ENCODE results near the gene ATP7B.

ATP7B gene

DNA sequence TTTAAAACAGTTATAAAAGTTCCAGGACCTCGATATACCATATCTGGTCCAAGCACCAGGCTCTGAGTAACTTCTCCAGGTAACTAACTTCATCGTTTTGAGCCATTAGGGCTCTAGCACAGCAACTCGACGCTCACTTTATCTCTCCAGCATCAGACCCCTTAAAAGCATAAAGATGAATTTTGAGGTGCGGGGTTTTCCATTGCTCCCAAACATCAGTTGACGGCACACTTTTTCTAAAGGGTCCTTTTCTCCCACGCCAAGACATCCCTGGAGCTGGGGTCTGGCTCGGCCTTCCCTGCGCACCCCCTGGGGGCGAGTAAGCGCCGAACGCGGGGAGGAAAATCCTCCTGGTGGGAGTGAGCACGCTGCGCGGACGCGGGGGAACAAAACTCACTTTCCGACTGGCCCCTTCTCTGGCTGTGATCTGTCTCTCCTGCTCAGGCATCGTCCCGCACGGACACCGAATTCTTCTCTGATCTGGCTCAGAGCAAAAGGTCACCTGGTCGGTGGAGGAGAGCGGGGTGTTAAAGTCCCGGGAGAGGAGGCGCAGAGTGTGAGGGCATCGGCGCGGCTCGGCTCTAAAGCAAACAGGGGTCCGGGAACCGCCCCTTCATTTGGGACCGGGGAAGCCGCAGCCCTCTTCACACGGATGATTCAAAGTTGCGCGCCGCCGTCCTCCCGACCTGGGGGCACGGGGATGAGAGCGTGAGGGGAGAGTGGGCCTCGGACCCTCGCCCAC, at the start of gene ATP7B:
TSS of gene ATP7B (minus strand) at position 561 of the 742 bp plus-strand sequence. CDS start at position 448, 113 bp downstream.
- H3K27ac ChIP-seq = peak within 1 kb of the TSS; percentile 57
- POLR2A ChIA-PET (ENCODE audit: low non-redundant PET) = no interaction called here
- TF ChIP-seq, protein P1, sequence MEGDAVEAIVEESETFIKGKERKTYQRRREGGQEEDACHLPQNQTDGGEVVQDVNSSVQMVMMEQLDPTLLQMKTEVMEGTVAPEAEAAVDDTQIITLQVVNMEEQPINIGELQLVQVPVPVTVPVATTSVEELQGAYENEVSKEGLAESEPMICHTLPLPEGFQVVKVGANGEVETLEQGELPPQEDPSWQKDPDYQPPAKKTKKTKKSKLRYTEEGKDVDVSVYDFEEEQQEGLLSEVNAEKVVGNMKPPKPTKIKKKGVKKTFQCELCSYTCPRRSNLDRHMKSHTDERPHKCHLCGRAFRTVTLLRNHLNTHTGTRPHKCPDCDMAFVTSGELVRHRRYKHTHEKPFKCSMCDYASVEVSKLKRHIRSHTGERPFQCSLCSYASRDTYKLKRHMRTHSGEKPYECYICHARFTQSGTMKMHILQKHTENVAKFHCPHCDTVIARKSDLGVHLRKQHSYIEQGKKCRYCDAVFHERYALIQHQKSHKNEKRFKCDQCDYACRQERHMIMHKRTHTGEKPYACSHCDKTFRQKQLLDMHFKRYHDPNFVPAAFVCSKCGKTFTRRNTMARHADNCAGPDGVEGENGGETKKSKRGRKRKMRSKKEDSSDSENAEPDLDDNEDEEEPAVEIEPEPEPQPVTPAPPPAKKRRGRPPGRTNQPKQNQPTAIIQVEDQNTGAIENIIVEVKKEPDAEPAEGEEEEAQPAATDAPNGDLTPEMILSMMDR (conservative IDR thresholded peaks at IDR 0.05; ENCODE audit: low read depth) = no peak
- CTCF ChIA-PET = interaction anchor here (0.6 kb wide), 1 partner anchor 20 kb away, joined by 3 read pairs; no protein-coding TSS in a partner anchor
- DNase-seq (ENCODE audit: low spot score) = peak; percentile 17

DNA sequence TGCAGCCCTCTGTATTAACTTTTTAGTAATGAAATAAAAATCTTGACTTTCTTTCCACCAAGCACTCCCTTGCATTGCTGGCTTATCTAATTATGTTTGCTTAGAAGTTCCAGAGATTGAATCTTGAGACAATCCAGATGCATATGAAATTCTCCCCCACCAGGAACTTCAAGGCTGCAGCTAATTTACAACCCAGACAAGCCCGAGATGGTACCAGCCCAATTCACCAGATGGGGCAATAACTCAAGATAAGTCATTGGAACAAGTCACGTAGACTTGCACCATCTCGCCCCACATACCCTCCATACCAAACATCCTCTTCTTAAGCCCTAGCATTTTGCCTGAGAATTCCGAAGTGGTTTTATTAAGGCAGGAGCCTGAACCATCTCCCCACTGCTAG, 42.2 kb upstream of the ATP7B start:
- TF ChIP-seq, protein P1 (conservative IDR thresholded peaks at IDR 0.05; ENCODE audit: low read depth) = no peak
- peak; percentile 25 for DNase-seq (ENCODE audit: low spot score)
- no peak overlapping the region for H3K27ac ChIP-seq
- ChIA-PET POLR2A (ENCODE audit: low non-redundant PET) (no interaction called here), CTCF (interaction anchor here (0.6 kb wide), 1 partner anchor 112 kb away, joined by 3 read pairs; no protein-coding TSS in a partner anchor)

DNA sequence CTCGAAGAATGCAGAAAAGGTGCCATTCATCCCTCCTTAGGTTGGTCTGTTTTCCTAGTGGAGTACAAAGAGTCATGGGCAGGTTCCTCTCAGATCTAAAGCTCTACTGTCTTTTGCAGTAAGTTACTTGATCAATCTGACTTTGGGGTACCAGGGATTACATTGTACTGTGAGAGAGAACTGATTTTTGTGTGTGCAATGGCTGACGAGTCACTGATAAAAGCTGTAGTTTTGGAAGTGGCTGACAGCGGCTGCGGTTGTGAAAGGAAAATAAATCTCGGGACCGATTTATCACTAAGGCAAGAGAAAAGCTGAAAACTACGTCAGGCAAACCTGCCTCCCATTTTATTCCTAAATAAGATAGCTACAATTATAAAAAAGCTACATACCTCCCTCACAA, 40.1 kb upstream of the ATP7B start:
- ChIA-PET CTCF (interaction anchor here (0.7 to 0.8 kb wide), 3 partner anchors 16 to 92 kb away, joined by 3 to 4 read pairs (median 4); no protein-coding TSS in a partner anchor), POLR2A (ENCODE audit: low non-redundant PET) (no interaction called here)
- TF ChIP-seq, protein P1 (conservative IDR thresholded peaks at IDR 0.05; ENCODE audit: low read depth) = no peak
- no peak for DNase-seq (ENCODE audit: low spot score)
- no peak overlapping the region for H3K27ac ChIP-seq

DNA sequence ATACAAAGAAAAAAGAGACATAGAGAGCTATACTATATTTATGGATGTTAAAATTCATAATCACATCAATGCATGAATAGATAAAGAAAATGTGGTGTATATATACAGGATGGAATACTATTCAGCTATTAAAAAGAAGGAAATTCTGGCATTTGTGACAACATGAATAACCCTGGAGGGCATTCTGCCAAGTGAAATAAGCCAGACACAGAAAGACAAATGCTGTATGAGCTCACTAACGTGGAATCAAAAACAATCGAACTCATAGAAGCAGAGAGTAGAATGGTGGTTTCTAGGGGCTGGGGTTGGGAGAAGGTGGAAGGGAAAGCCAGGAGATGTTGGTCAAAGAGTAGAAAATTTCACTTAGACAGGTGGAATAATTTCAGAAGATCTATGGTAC, 37.3 kb upstream of the ATP7B start:
- ChIA-PET CTCF (interaction anchor here (0.6 kb wide), 3 partner anchors 47 to 75 kb away, joined by 3 to 6 read pairs (median 3); no protein-coding TSS in a partner anchor), POLR2A (ENCODE audit: low non-redundant PET) (no interaction called here)
- no peak for DNase-seq (ENCODE audit: low spot score)
- TF ChIP-seq, protein P1 (conservative IDR thresholded peaks at IDR 0.05; ENCODE audit: low read depth) = no peak
- H3K27ac ChIP-seq = no peak overlapping the region

DNA sequence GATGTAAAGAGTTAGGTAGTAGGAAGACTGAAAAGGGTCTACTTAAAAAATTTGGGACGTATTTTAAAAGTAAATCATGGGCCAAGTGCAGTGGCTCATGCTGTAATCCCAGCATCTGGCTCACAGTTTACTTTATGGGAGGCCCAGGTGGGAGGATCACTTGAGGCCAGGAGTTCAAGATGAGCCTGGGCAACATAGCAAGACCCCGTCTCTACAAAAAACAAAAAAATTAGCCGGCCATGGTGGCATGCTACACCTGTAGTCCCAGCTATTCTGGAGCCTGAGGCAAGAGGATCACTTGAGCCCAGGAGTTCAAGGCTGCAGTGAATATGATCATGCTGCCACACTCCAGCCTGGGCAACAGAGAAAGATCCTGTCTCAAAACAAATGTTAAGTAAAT, 36.2 kb upstream of the ATP7B start:
- TF ChIP-seq, protein P1 (conservative IDR thresholded peaks at IDR 0.05; ENCODE audit: low read depth) = no peak
- no peak for DNase-seq (ENCODE audit: low spot score)
- CTCF ChIA-PET = no interaction called here
- POLR2A ChIA-PET (ENCODE audit: low non-redundant PET) = no interaction called here
- no peak overlapping the region for H3K27ac ChIP-seq

DNA sequence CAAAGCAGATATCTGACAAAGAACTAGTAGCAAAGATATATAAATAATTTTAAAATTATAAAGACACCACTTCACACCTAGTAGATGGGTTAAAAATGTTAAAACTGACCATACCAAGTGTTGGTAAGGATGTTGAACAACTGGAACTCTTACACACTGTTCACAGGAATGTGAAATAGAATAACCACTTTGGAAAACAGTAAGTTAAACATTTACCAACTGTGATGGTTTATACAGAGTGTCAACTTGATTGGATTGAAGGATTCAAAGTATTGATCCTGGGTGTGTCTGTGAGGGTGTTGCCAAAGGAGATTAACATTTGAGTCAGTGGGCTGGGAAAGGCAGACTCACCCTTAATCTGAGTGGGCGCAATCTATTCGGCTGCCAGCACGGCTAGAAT, 32.4 kb upstream of the ATP7B start:
- no peak for DNase-seq (ENCODE audit: low spot score)
- CTCF ChIA-PET = no interaction called here
- no peak overlapping the region for H3K27ac ChIP-seq
- POLR2A ChIA-PET (ENCODE audit: low non-redundant PET) = no interaction called here
- TF ChIP-seq, protein P1 (conservative IDR thresholded peaks at IDR 0.05; ENCODE audit: low read depth) = no peak
